ENCODE measurements around the gene CDH26. TPM values are rescaled to one million over a fixed set of nuclear protein-coding genes. Genes with fewer than 3 reads are reported as not detected.
A peak's percentile ranks its signal among the peaks of the same experiment; 100 is the strongest.
"Not testable (repeated sequence)": the region's sequence is repeated elsewhere in the genome, so short reads cannot be mapped to it uniquely, and the experiment has no call there.

The CDH26 gene
- total RNA-seq, 4 donors from 2014 or later: 0.27 to 0.41 (median 0.29) TPM; not detected in 1

DNA sequence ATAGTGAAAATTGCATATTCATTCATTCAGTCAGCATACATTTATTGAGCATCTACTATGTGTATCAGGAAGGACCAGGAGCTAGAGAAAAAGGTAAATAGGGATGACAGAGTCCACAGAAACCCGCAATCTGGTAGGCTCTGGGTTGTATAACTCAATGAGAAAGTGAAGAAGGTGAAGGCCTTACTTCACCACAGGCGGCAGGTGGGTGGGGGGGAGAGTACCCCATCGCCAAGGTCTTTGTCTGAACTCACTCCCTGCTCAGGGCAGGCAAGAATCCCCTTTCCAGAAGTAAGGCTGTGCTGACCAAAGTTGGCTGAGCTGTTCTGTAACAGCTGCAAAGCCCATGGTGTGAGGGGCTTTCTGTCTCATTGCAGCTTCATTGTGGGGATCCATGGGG, 81.3 kb downstream of the CDH26 start:
- Histone ChIP-seq H3K27ac (no peak overlapping the region), H3K4me3 (no peak overlapping the region), H3K9me3 (no peaks in the 10 kb centered on the region), H3K4me1 (peaks cover 13 to 17% of the 10 kb centered on the region in 2 donors), H3K27me3 (no peaks in the 10 kb centered on the region), H3K36me3 (no peaks in the 10 kb centered on the region)
- DNase-seq: no peak
- ATAC-seq: no peak
- TF ChIP-seq, protein P1, sequence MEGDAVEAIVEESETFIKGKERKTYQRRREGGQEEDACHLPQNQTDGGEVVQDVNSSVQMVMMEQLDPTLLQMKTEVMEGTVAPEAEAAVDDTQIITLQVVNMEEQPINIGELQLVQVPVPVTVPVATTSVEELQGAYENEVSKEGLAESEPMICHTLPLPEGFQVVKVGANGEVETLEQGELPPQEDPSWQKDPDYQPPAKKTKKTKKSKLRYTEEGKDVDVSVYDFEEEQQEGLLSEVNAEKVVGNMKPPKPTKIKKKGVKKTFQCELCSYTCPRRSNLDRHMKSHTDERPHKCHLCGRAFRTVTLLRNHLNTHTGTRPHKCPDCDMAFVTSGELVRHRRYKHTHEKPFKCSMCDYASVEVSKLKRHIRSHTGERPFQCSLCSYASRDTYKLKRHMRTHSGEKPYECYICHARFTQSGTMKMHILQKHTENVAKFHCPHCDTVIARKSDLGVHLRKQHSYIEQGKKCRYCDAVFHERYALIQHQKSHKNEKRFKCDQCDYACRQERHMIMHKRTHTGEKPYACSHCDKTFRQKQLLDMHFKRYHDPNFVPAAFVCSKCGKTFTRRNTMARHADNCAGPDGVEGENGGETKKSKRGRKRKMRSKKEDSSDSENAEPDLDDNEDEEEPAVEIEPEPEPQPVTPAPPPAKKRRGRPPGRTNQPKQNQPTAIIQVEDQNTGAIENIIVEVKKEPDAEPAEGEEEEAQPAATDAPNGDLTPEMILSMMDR (IDR thresholded peaks at IDR 0.05 in 4 of 5, conservative IDR thresholded peaks at IDR 0.05 in 1 of 5): no peak
- no peak for TF ChIP-seq POLR2A (IDR thresholded peaks at IDR 0.05)
- intact Hi-C loops (cut with DNase I; ENCODE audit: low total_unique reads): no loop called here
- in situ Hi-C loops (cut with MboI; ENCODE audit: low sequenced_read_pairs in 4 of 4): no loop called here

DNA sequence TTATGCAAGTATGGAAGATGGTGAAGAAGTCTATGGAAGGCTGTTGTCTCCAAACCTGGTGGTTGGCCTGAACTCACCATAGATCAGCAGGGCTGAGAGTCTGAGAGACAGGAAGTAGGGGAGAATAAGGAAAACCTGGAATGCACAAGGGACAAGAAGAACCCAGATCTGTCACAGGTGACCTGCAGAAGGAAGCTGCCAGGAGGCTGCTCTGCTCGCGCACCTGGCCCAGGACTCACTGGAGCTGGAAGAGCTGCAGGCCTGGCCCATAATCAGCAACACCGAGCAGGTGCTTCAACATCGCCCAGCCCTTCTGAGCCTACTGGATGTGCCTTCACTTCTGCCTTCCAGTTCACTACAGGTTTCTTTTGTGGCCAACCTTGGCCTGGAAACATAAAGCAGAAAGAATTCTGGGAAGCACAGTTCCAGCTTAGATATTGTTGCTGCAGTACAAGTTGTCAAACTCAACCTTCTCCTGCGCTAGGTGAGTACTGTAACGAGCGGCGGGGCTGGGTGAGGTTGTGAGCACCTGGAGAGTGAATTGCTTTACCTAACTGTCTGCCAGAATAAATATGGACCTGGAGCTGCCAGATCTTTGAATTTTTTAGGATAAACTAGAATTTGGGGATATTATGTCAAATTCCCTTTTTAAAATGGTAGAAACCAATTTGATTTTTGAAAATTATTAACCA, 82.4 kb downstream of the CDH26 start:
- in situ Hi-C loops (cut with MboI; ENCODE audit: low sequenced_read_pairs in 4 of 4): no loop called here
- H3K9me3 ChIP-seq: no peaks in the 10 kb centered on the region
- no peak for ATAC-seq

DNA sequence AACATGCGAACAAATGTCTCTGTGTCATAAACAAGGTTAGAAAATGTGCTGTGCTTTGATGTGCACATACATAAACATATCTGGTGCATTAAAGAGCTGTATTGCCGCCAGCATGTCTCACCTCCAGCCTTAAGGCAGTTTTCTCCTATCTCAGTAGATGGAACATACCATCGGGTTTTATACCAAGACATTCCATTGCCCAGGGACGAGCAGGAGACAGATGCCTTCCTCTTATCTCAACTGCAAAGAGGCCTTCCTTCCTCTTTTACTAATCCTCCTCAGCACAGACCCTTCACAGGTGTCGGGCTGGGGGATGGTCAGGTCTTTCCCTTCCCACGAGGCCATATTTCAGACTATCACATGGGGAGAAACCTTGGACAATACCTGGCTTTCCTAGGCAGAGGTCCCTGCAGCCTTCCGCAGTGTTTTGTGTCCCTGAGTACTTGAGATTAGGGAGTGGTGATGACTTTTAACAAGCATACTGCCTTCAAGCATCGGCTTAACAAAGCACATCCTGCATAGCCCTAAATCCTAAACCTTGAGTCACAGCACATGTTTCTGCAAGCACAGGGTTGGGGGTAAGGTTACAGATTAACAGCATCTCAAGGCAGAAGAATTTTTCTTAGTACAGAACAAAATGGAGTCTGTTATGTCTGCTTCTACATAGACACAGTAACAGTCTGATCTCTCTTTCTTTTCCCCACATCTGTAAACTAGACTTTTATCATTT, 83.4 kb downstream of the CDH26 start:
- H3K27me3 ChIP-seq; in situ Hi-C loops (cut with MboI; ENCODE audit: low sequenced_read_pairs in 4 of 4); intact Hi-C loops (cut with DNase I; ENCODE audit: low total_unique reads); H3K4me3 ChIP-seq; H3K9me3 ChIP-seq; H3K36me3 ChIP-seq; ATAC-seq; DNase-seq; H3K27ac ChIP-seq: not testable (repeated sequence)
- peaks cover 9 to 17% of the 10 kb centered on the region in 2 donors for H3K4me1 ChIP-seq

More for the DNA sequence above, 82.4 kb downstream of the CDH26 start:
- Histone ChIP-seq H3K4me1 (peaks cover 6 to 8% of the 10 kb centered on the region in 2 donors), H3K4me3 (no peak overlapping the region), H3K36me3 (no peaks in the 10 kb centered on the region), H3K27me3 (no peaks in the 10 kb centered on the region), H3K27ac (no peak overlapping the region)
- intact Hi-C loops (cut with DNase I; ENCODE audit: low total_unique reads): no loop called here
- DNase-seq: no peak
- TF ChIP-seq POLR2A (IDR thresholded peaks at IDR 0.05): no peak
- TF ChIP-seq, protein P1 (IDR thresholded peaks at IDR 0.05 in 4 of 5, conservative IDR thresholded peaks at IDR 0.05 in 1 of 5): no peak

DNA sequence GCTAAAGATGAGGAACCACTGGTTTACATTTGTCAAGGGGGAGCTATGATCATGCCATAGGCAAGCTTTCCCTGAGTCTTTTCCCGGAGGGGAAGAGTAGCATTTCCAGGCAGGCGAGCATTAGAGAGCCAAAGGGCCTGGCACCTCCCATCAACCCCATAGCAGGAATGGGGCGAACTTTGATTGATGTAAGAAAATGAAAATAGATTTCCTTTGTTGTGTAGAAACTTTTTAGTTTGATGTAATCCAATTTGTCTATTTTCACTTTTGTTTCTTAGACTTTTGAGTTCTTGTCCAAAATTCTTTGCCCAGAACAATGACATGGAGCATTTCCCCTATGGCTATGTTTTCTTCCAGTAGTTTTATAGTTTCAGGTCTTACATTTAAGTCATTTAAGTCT, 85.2 kb downstream of the CDH26 start:
- Histone ChIP-seq H3K27me3 (no peaks in the 10 kb centered on the region), H3K27ac (no peak overlapping the region), H3K4me1 (peaks cover 9 to 20% of the 10 kb centered on the region in 2 donors), H3K36me3 (no peaks in the 10 kb centered on the region), H3K4me3 (no peak overlapping the region), H3K9me3 (no peaks in the 10 kb centered on the region)
- in situ Hi-C loops (cut with MboI; ENCODE audit: low sequenced_read_pairs in 4 of 4) (no loop called here), intact Hi-C loops (cut with DNase I; ENCODE audit: low total_unique reads) (no loop called here)
- TF ChIP-seq, protein P1 (IDR thresholded peaks at IDR 0.05 in 4 of 5, conservative IDR thresholded peaks at IDR 0.05 in 1 of 5): no peak
- no peak for TF ChIP-seq POLR2A (IDR thresholded peaks at IDR 0.05)
- ATAC-seq (no peak), DNase-seq (no peak)

DNA sequence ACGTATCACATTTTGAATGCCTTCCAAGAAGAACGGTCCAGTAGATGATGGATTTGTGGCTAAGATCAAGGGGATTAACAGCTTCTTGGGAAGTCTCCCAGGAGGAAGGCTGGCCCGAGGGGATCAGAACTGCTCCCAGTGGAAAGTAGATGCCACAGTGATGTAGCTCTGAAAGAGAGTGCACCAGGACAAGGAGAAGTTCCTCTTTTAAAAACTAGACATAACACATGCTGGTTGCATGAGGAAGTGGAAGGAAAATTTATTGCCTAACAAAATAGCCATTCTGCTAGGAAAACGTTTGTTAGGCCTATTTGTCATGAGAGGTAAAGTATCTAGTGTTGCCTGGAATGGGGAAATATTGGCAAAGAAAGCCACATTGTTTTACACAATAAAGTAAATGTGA, 87.8 kb downstream of the CDH26 start:
- no peaks in the 10 kb centered on the region for H3K36me3 ChIP-seq
- H3K4me1 ChIP-seq: peaks cover 9 to 22% of the 10 kb centered on the region in 2 donors
- TF ChIP-seq POLR2A (IDR thresholded peaks at IDR 0.05): no peak
- TF ChIP-seq, protein P1 (IDR thresholded peaks at IDR 0.05 in 4 of 5, conservative IDR thresholded peaks at IDR 0.05 in 1 of 5): no peak
- peak overlapping the region in 3 of 4 donors; percentile 32 to 47 (median 33) for H3K27ac ChIP-seq
- H3K27me3 ChIP-seq: no peaks in the 10 kb centered on the region
- intact Hi-C loops (cut with DNase I; ENCODE audit: low total_unique reads) (no loop called here), in situ Hi-C loops (cut with MboI; ENCODE audit: low sequenced_read_pairs in 4 of 4) (no loop called here)
- no peak overlapping the region for H3K4me3 ChIP-seq
- no peak for DNase-seq
- ATAC-seq: peak; percentile 49 to 61
- H3K9me3 ChIP-seq: no peaks in the 10 kb centered on the region
